ENCODE measurements around the gene GIT1.

DNA sequence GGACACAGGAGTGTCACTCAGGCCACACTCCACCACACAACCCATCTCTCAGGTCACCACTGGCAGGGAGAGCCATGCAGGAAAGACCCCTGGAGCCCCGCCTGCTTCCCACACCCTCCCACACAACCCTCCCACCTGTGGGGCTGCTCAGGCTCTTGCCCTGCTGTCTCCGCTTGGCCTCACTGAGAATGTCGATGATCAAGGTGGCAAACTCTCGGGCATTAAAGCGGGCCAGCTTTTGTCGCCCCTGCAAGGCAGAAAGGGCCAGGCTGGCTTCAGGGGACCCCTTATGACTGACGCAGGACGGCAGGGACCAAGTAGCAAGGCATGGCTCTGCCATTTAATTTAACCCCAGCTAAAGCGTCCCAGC is 12.5 kb downstream of the GIT1 start:
- TF ChIP-seq, protein P1, sequence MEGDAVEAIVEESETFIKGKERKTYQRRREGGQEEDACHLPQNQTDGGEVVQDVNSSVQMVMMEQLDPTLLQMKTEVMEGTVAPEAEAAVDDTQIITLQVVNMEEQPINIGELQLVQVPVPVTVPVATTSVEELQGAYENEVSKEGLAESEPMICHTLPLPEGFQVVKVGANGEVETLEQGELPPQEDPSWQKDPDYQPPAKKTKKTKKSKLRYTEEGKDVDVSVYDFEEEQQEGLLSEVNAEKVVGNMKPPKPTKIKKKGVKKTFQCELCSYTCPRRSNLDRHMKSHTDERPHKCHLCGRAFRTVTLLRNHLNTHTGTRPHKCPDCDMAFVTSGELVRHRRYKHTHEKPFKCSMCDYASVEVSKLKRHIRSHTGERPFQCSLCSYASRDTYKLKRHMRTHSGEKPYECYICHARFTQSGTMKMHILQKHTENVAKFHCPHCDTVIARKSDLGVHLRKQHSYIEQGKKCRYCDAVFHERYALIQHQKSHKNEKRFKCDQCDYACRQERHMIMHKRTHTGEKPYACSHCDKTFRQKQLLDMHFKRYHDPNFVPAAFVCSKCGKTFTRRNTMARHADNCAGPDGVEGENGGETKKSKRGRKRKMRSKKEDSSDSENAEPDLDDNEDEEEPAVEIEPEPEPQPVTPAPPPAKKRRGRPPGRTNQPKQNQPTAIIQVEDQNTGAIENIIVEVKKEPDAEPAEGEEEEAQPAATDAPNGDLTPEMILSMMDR (conservative IDR thresholded peaks at IDR 0.05; ENCODE audit: low read depth, low read length), result no peak
- TF ChIP-seq EZH2 (IDR thresholded peaks at IDR 0.05; ENCODE audit: borderline replicate concordance, low read depth, low read length, poor library complexity, severe bottlenecking), result no peak

All from A673 (cell line).